AG04449 (cell line): Measurements from ENCODE around the gene NECAP2.
"Not testable (repeated sequence)": the region's sequence is repeated elsewhere in the genome, so short reads cannot be mapped to it uniquely, and the experiment has no call there.

Source experiments
- CTCF ChIA-PET: fragments of 350-600 bp; formaldehyde crosslinking; extraction: SDS; loops from one replicate; lab custom pipeline; 2021; ENCODE audit warnings: antibody characterized with exemption; lab: Yijun Ruan, JAX
- POLR2A ChIA-PET: fragments of 400-600, 350-600 bp; formaldehyde crosslinking; extraction: SDS; loops from one replicate; lab custom pipeline; 2020; ENCODE audit warnings: antibody characterized with exemption, inconsistent platforms; lab: Yijun Ruan, JAX
- DNase-seq: peaks from one replicate; pipeline ENCODE4 v3.0.0-alpha.2; 2010; ENCODE audit warnings: low read depth, low spot score
- H3K4me3 ChIP-seq: 2 replicates; pipeline ENCODE4 v1.5.1; 2011; ENCODE audit warnings: low read depth, mild to moderate bottlenecking, control low read depth, low read length
- TF ChIP-seq, protein P1 (sequence below): IDR thresholded peaks from one replicate; pipeline ENCODE4 v1.5.1; 2011; ENCODE audit warnings: mild to moderate bottlenecking, moderate library complexity, low read length, control low read depth, inconsistent platforms; ENCODE audit not compliant: insufficient read depth; ENCODE audit errors: missing control alignments

The NECAP2 gene

DNA sequence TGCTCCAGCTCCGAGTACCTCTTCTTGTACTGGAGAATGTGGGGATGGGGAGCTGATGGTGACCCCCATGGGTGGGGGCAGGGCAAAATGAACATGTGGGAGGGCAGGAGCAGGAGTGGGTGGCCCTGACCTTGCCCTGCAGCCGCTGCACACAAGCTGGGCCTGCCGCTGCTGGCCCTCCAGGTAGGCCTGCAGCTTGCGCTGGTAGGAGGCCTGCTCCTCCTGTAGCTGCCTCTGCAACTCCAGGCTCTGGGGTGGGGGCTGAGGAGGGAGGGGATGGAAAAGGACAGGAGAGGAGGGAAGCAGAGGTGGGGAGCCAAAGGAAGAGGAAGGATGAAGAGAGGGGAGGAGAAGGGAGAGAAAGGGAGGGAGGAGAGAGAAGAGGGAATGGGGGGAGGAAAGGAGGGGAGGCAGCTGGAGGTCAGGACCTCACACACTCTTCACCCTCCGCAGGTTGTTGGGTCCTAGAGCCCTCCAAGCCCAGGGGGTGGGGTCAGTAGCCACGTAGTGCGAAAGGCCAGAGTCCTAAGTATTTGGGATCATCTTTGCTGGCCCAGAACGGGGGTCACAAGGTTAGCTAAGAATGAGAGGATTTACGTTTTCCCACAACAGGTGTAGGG lies 50.6 kb downstream of the NECAP2 start:
- ChIA-PET POLR2A (no interaction called here), CTCF (no interaction called here)

DNA sequence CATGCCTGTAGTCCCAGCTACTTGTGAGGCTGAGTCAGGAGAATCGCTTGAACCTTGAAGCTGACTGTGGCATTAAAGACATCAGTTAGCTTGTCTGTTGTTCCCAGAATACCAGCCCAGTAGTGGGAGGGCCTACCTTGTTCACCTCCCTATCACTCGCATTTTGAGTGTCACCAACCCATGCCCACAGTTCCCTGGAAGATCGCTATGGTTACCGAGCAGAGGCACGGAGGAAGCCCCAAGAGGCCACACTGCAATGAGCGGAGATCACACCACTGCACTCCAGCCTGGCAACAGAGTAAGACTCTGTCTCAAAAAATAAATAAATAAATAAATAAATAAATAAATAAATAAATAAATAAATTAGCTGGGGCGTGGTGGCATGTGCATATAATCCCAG lies 52.4 kb downstream of the NECAP2 start:
- H3K4me3 ChIP-seq, CTCF ChIA-PET, DNase-seq: not testable (repeated sequence)
- POLR2A ChIA-PET: interaction anchor here (1.3 kb wide), 1 partner anchor 23 kb away, joined by 3 read pairs; no protein-coding TSS in a partner anchor

More for the DNA sequence above, 50.6 kb downstream of the NECAP2 start:
- no peak for DNase-seq
- H3K4me3 ChIP-seq: no peak overlapping the region
- TF ChIP-seq, protein P1, sequence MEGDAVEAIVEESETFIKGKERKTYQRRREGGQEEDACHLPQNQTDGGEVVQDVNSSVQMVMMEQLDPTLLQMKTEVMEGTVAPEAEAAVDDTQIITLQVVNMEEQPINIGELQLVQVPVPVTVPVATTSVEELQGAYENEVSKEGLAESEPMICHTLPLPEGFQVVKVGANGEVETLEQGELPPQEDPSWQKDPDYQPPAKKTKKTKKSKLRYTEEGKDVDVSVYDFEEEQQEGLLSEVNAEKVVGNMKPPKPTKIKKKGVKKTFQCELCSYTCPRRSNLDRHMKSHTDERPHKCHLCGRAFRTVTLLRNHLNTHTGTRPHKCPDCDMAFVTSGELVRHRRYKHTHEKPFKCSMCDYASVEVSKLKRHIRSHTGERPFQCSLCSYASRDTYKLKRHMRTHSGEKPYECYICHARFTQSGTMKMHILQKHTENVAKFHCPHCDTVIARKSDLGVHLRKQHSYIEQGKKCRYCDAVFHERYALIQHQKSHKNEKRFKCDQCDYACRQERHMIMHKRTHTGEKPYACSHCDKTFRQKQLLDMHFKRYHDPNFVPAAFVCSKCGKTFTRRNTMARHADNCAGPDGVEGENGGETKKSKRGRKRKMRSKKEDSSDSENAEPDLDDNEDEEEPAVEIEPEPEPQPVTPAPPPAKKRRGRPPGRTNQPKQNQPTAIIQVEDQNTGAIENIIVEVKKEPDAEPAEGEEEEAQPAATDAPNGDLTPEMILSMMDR: no peak

DNA sequence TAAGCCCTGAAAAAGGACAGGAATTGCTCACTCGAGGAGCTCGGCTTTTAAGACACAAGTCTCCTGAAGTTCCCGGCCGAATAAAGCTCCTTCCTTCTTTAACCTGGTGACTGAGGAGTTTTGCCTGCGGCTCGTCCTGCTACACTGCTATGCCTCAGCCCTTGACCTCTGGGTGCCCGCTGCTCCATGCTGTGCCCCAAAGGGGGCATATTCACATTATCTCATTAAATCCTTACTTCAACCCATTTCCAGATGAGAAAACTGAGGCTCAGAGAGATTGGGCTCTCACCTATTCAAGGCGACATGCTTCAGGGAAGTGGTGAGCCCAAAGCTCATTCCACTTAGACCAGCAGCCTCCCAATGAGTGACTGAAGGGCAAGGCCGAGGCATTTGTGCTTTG lies 53.2 kb downstream of the NECAP2 start:
- POLR2A ChIA-PET, H3K4me3 ChIP-seq, CTCF ChIA-PET, DNase-seq: not testable (repeated sequence)

DNA sequence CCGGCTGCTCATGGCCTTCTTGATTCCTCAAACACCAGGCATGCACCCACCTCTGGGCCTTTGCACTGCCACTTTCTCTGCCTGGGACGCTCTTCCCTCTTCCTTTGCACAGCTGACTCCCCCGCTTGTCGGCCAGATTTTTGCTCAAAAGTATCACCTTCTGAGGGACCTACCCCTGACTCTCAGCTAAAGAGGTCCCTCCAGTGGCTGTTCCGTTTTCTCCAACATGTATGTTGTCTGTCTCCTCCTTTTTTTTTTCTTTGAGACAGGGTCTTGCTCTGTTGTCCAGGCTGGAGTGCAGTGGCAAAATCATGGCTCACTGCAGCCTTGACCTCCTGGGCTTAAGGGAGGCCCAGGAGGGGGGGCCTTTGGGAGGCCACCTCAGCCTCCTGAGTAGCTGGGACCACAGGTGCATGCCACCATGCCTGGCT lies 57.0 kb downstream of the NECAP2 start:
- H3K4me3 ChIP-seq, DNase-seq, POLR2A ChIA-PET: not testable (repeated sequence)
- CTCF ChIA-PET: interaction anchor here (1.1 kb wide), 1 partner anchor 58 kb away, joined by 3 read pairs; no protein-coding TSS in a partner anchor

DNA sequence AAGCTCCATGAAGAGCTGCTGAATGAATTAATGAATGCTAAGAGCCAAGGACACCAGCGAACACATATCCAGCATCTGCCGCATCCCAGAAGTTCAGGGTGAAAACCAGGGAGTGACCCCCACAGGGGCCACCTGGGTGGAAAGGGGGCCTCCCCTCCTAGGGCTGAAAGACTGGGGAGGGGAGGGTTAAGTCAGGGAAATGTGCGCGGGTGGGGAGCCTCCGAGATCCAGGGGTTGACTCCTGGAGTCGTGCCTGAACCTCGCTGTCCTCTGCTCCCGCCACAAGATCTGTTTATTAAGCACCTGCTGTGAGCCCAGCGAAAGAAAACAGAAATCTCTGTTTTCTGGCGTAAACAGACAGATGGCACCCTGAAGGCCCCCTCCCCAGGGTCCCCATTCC lies 57.5 kb downstream of the NECAP2 start:
- DNase-seq, POLR2A ChIA-PET: not testable (repeated sequence)
- CTCF ChIA-PET: interaction anchor here (1.1 kb wide), 1 partner anchor 58 kb away, joined by 3 read pairs; no protein-coding TSS in a partner anchor
- peak overlapping the region; percentile 83 for H3K4me3 ChIP-seq

DNA sequence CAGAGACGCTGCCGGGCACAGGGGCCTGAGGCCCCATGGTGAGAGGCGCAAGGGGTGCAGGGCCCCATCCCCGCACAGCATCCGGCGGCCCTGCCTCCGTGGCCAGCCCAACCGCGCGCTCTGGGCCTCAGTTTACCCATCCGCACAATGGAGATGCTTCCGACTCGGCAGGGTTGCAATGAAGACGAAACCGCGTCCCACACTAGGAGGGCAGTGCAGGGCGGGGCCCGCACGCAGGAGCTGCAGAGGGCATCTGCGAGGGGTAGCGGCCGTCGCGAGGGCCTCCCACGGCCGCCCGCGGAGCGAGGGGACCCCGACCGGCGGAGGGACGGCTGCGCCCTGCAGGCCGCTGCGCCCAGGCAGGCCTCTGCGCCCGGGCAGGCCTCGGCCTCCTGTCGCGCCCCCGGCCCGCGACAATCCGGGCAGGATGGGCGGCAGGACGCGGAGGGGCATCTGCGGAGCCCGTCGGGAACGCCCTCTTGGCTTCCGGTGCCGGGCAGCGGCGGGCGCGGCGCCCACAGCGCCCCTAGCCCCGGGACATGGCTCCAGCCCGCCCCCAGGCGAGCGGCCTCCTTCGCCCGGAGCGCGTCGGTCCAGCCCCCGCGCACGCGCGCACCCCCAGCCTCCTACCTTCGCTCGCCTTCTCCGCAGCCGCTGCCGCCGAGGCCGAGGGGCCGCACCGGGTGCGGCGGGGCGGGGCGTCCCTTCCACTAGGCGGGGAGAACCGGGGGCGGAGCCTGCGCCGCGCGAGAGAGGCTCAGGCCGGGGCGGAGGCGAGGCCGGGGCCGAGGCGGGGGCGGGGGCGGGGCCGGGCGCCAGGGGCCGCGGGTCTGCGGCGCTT lies 58.3 kb downstream of the NECAP2 start:
- peak overlapping the region; percentile 83 for H3K4me3 ChIP-seq
- ChIA-PET POLR2A (no interaction called here), CTCF (interaction anchor here (1.1 kb wide), 1 partner anchor 59 kb away, joined by 3 read pairs; no protein-coding TSS in a partner anchor)
- TF ChIP-seq, protein P1: no peak
- no peak for DNase-seq

DNA sequence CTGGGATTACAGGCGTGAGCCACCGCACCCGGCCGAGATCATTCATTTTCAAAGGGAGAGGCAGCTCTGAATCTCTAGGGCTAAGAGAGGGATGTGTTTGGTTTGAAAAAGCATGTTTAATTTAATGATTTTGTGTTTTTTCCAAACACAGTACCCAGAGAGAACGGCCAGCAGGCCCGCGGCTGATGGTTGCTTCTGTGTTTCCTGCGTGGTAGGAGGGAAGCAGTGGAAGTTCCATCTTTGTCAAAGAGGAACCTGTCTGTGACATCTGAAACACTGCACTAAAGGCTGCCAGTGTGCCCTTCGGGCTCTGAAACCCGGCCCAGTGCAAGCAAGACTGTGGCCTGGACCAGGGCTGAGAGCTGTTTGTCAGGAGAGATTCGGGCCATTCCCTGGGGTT lies 59.9 kb downstream of the NECAP2 start:
- DNase-seq, POLR2A ChIA-PET, H3K4me3 ChIP-seq: not testable (repeated sequence)
- CTCF ChIA-PET: interaction anchor here (1.2 kb wide), 1 partner anchor 60 kb away, joined by 3 read pairs; the partner anchor contains the start of gene NECAP2

DNA sequence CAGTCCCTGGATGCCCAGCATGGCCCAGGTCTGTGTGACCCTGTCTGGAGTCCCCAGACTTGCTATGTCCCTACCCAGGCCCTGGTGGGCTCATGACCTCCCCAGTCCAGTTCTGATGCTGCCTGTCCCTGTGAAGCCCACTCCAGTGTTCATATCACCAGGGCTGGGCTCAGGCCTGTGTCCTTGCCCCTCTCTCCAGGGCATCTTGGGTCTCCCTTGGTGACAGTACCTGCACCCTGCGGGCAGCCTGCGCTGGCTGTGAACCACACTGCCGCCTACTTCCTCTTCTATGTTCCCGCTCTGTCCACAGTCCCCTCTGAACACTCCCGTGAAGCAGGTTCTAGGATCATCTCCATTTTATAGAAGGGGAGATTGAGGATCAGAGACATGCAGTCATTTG lies 60.5 kb downstream of the NECAP2 start:
- DNase-seq, H3K4me3 ChIP-seq, POLR2A ChIA-PET, CTCF ChIA-PET: not testable (repeated sequence)

DNA sequence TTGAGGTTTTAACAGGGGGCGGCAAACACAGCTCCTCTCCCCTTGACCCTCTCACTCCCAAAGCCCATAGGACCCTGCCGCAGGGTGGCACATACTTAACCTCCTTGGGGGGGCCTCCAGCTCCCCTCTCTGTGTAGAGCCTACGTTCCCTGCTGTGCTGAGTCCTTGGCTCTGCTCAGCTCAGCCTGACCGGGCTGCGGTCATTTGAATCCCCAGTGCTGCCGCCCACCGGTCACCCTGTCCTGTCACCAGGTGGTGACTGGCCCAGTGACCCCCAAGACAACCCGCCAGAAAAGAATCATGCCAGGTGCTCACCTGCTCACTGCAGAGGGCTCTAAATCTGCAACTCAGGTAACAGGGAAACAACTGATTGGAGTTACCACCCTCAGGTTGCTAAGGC lies 60.9 kb downstream of the NECAP2 start:
- DNase-seq, POLR2A ChIA-PET, CTCF ChIA-PET, H3K4me3 ChIP-seq: not testable (repeated sequence)

DNA sequence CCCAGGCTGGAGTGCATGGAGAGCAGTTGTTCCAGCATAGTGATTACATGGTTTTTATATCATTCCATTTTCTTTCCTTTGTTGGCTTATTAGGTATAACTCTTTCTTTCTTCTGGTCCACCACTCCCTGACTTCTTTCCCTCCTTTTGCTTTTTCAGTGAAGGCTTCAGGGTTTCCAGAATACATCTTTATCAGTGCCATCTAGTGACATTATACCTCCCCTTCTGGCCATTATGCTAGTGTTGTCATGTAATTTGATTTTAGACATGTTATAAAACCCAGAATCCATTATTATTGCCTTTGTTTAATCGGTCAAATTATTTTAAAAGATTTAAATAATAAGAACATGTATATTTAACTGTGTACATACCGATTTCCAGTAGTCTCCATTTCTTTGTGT lies 63.0 kb downstream of the NECAP2 start:
- no peak overlapping the region for H3K4me3 ChIP-seq
- POLR2A ChIA-PET: no interaction called here
- TF ChIP-seq, protein P1: no peak
- DNase-seq: no peak
- CTCF ChIA-PET: no interaction called here

DNA sequence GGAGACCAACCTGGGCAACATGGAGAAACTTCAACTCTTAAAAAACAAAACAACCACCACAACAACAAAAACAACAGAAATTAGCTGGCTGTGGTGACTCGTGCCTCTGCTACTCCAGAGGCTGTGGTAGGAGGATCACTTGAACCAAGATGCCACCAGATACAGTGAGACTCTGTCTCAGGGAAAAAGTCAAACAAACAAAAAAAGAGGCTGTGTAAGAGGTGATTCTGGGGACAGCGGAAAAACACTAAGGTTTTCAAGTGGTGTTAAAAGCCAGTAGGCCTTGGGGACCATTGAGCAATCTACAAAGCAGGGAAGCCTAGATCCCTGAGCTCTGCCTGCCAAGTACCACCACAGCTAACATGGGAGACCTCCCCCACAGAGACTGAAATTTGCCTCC lies 65.3 kb downstream of the NECAP2 start:
- DNase-seq, H3K4me3 ChIP-seq, CTCF ChIA-PET, POLR2A ChIA-PET: not testable (repeated sequence)

DNA sequence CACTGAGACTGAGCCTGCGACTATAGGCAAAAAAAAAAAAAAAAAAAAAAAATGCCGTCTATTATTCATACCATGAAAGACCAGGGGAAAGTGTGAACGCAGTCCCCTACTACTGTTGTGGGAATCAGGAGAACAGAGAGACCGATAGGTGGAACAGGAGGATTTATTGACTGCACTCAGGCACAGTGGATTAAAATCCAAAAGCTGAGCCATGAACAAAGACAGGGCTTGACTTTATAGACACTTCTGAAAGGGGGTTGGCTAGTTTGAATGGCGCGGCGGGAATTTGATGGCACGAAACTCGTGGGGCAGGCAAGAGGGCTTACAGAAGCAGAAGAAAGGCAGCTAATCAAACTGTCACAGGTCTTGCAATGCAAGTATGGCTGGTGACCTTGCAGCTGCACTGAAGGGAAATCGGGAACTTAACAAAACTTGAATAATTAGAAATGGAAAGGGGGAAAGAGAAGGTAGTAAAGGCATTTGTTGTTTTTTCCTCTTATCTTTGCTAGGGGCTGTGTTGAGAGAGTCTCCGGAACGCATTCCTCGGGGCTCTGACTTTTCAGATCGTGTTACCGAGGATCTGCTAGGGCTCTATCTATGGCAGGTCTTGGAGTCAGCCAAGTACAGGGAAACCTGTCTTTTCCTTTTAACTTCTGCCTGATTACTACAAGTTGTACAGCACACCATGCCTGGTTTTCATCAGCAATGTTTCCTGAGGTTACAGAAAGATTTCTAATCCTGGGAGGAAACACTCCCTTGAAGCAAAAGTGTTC lies 66.0 kb downstream of the NECAP2 start:
- DNase-seq, POLR2A ChIA-PET, CTCF ChIA-PET, H3K4me3 ChIP-seq: not testable (repeated sequence)
